Tibial artery (tissue), 4 donors: ENCODE measurements around the gene MAPK8.

Experiments
- DNase-seq, 2 donors: peaks; one replicate each; pipeline ENCODE4 v3.0.0-alpha.2; 2019
- H3K27ac ChIP-seq, 2 donors: fragments of 200-600 bp; sonication (generic) in 1 of 2; 1 replicate in 1 of 2; 2 replicates in 1 of 2; pipeline ENCODE4 v1.5.1; 2018 to 2019; ENCODE audit warnings: mild to moderate bottlenecking in 1 of 2
- H3K27me3 ChIP-seq, 2 donors: fragments of 200-600 bp; sonication (generic) in 1 of 2; one replicate each; pipeline versions ENCODE4 v1.5.1 to v1.6.0; 2016 to 2019
- H3K36me3 ChIP-seq, 3 donors: fragments of 200-600 bp; sonication (generic) in 2 of 3; one replicate each; pipeline ENCODE4 v1.5.1; 2016 to 2019; ENCODE audit warnings: mild to moderate bottlenecking in 2 of 3
- H3K4me1 ChIP-seq, 4 donors: fragments of 200-600 bp; sonication (generic) in 2 of 4; 1 replicate in 3 of 4; 2 replicates in 1 of 4; pipeline ENCODE4 v1.5.1; 2016 to 2019
- H3K4me3 ChIP-seq, 2 donors: fragments of 200-600 bp; sonication (generic) in 1 of 2; 1 replicate in 1 of 2; 2 replicates in 1 of 2; pipeline ENCODE4 v1.5.1; 2018 to 2019; ENCODE audit warnings: mild to moderate bottlenecking in 2 of 2
- H3K9me3 ChIP-seq, 3 donors: fragments of 200-600 bp; sonication (generic) in 1 of 3; one replicate each; pipeline ENCODE4 v1.5.1; 2016 to 2019
- intact Hi-C: fragments of 100-400 bp; cut with DNase I; formaldehyde crosslinking; loops from one replicate; pipeline ENCODE4 v1.15.0; 2023; ENCODE audit warnings: low total_unique reads
- TF ChIP-seq, protein P1 (sequence below), 2 experiments: fragments of 200-600 bp in 1 of 2; fragments of 450-650 bp in 1 of 2; IDR thresholded peaks; one replicate each; pipeline ENCODE4 v1.5.1; 2017 to 2019; ENCODE audit warnings: antibody characterized with exemption in 2 of 2, mild to moderate bottlenecking in 1 of 2, moderate library complexity in 1 of 2

MAPK8 gene

DNA sequence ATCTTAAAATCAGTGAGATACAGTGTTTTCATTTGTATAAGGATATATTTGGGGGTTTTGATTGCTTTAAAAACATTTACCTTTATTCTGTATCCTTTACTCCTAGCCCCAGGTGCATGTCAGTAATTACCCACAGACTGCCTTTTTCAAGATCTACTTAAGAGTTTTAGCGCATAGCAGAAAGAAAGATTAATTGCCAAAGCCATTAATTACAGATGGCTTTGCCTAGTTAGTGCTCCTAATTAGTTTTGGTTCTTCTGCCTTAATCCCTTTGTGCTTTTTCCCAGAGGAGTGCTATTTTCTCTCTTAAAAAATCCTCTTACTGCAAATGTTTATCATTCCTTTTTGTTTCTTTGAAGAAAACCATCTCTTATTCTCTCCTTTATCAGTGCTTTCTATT, 122.8 kb downstream of the MAPK8 start:
- Histone ChIP-seq H3K27ac (no peak overlapping the region), H3K4me3 (no peak overlapping the region), H3K27me3 (no peaks in the 10 kb centered on the region), H3K4me1 (no peaks in the 10 kb centered on the region), H3K36me3 (peaks cover 26 to 32% (median 29%) of the 10 kb centered on the region in 3 donors), H3K9me3 (no peaks in the 10 kb centered on the region)
- intact Hi-C loops: no loop called here
- TF ChIP-seq, protein P1, sequence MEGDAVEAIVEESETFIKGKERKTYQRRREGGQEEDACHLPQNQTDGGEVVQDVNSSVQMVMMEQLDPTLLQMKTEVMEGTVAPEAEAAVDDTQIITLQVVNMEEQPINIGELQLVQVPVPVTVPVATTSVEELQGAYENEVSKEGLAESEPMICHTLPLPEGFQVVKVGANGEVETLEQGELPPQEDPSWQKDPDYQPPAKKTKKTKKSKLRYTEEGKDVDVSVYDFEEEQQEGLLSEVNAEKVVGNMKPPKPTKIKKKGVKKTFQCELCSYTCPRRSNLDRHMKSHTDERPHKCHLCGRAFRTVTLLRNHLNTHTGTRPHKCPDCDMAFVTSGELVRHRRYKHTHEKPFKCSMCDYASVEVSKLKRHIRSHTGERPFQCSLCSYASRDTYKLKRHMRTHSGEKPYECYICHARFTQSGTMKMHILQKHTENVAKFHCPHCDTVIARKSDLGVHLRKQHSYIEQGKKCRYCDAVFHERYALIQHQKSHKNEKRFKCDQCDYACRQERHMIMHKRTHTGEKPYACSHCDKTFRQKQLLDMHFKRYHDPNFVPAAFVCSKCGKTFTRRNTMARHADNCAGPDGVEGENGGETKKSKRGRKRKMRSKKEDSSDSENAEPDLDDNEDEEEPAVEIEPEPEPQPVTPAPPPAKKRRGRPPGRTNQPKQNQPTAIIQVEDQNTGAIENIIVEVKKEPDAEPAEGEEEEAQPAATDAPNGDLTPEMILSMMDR (IDR thresholded peaks at IDR 0.05): no peak
- no peak for DNase-seq

- intact Hi-C loops: no loop called here
- Histone ChIP-seq H3K4me3 (no peak overlapping the region), H3K36me3 (peaks cover 26 to 34% (median 32%) of the 10 kb centered on the region in 3 donors), H3K27ac (no peak overlapping the region), H3K9me3 (no peaks in the 10 kb centered on the region), H3K27me3 (no peaks in the 10 kb centered on the region), H3K4me1 (no peaks in the 10 kb centered on the region)
- DNase-seq: no peak
- TF ChIP-seq, protein P1 (IDR thresholded peaks at IDR 0.05): no peak
These were observed 124.0 kb downstream of the MAPK8 start for GRCh38 chr10:48430402-48430993.

GRCh38 chr10:48431871-48432270, 125.4 kb downstream of the MAPK8 start:
- no peaks in the 10 kb centered on the region for H3K4me1 ChIP-seq
- H3K9me3 ChIP-seq: no peaks in the 10 kb centered on the region
- H3K27me3 ChIP-seq: no peaks in the 10 kb centered on the region
- TF ChIP-seq, protein P1 (IDR thresholded peaks at IDR 0.05): no peak
- no peak overlapping the region for H3K27ac ChIP-seq
- no peak overlapping the region for H3K4me3 ChIP-seq
- DNase-seq: no peak
- peaks cover 21 to 36% (median 26%) of the 10 kb centered on the region in 3 donors for H3K36me3 ChIP-seq
- intact Hi-C loops: no loop called here

- TF ChIP-seq, protein P1 (IDR thresholded peaks at IDR 0.05): no peak
- H3K4me3 ChIP-seq: no peak overlapping the region
- no peaks in the 10 kb centered on the region for H3K9me3 ChIP-seq
- no peaks in the 10 kb centered on the region for H3K4me1 ChIP-seq
- intact Hi-C loops: no loop called here
- no peak overlapping the region for H3K27ac ChIP-seq
- H3K27me3 ChIP-seq: no peaks in the 10 kb centered on the region
- peaks cover 1 to 19% (median 13%) of the 10 kb centered on the region in 3 donors for H3K36me3 ChIP-seq
- DNase-seq: no peak
These were observed 131.1 kb downstream of the MAPK8 start for GRCh38 chr10:48437546-48437945.

DNA sequence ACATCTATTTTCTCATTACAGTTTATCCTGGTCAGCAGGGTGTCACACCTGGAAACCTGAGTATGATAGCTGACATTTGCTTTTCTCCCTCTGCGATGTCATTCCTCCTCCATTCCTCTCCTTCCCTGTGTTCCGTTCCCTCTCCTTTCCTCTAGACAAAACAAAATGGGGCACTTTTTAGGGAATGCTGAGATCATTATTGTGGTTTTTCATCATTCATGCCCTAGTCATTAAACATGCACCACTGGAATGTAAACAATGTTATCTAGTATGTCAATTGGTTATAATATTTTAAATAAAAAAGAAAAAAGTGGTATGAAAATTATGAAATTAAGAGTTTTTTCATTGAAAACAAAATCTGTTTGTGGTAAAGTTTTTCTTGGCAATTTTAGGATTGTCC, 132.6 kb downstream of the MAPK8 start:
- TF ChIP-seq, protein P1 (IDR thresholded peaks at IDR 0.05): no peak
- Histone ChIP-seq H3K27ac (no peak overlapping the region), H3K9me3 (no peaks in the 10 kb centered on the region), H3K4me1 (no peaks in the 10 kb centered on the region), H3K36me3 (peaks cover 0 to 19% (median 13%) of the 10 kb centered on the region in 3 donors), H3K27me3 (no peaks in the 10 kb centered on the region), H3K4me3 (no peak overlapping the region)
- no peak for DNase-seq
- intact Hi-C loops: no loop called here
